Inflammatory macrophage treated with lipopolysaccharide for 4 hours (primary cell): ENCODE data around the gene RRN3.
A peak's percentile ranks its signal among the peaks of the same experiment; 100 is the strongest.
"Not testable (repeated sequence)": the region's sequence is repeated elsewhere in the genome, so short reads cannot be mapped to it uniquely, and the experiment has no call there.

Experiments
- DNase-seq: peaks from one replicate; pipeline ENCODE4 v3.0.0-alpha.2; 2020

Gene RRN3

DNA sequence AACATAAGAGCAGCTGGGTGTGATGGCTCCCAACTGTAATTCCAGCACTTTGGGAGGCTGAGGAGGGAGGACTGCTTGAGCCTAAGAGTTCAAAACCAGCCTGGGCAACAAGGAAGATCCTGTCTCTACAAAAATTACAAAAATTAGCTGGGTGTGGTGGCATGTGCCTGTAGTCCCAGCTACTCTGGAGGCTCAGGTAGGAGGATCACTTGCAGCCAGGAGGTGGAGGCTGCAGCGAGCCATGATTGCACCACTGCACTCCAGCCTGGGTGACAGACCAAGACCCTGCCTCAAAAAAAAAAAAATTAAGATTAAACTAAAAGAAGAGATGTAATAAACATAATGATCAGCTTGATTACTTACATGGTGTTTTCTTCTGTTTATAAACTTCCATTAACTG lies 43.6 kb downstream of the RRN3 start:
- DNase-seq, result not testable (repeated sequence)

DNA sequence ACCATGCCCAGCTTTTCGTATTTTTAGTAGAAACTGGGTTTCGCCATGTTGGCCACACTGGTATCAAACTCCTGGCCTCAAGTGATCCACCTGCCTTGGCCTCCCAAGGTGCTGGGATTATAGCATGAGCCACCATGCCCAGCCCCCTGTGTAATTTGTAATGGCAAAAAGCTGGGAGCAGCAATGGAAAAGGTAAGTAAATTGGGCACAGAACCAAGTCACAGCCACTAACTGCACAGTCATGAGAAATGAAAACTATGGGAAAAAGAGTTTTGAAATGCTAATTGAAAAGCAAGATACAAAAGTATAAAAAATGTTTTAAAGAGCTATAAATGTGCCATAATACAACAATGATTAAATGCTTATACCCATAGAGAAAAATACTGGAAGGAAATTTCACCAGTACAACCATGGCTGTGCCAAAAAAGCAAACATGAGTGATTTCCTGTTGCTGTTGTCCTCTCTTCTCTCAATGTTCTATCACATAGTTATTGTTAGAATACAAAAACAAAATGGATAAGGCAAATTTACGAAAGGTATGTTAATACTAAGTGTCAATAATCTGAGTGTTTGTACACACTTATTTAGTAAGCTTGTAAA lies 44.4 kb downstream of the RRN3 start:
- DNase-seq, result no peak

DNA sequence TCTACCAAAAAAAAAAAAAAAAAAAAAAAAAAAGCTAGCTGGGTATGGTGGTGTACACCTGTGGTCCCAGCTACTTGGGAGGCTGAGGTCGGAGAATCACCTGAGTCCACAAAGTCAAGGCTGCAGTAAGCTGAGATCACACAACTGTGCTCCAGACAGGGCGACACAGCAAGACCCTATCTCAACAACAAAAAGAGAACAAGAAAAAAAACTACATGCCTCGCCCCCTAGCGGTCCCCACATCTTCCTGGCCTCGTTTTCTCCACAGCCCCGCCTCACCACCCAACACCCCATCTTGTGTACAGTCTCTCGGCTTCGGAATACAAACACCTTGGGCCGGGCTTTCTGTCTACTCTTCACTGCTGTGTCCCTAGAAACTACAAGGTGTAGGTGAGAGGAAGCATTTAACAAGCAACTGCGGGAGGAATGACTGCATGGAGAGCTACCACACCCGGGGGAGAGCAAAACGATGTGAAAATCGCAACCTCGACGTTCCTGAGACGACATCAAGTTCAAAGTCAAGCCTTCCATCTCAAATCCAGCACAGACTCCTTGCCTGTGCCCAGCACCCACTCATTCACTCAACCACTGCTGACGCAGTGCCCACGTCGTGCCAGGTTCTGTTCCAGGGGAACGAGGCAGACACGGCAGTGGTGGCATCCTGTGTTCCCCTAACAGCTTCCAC lies 47.2 kb downstream of the RRN3 start:
- DNase-seq, result no peak

DNA sequence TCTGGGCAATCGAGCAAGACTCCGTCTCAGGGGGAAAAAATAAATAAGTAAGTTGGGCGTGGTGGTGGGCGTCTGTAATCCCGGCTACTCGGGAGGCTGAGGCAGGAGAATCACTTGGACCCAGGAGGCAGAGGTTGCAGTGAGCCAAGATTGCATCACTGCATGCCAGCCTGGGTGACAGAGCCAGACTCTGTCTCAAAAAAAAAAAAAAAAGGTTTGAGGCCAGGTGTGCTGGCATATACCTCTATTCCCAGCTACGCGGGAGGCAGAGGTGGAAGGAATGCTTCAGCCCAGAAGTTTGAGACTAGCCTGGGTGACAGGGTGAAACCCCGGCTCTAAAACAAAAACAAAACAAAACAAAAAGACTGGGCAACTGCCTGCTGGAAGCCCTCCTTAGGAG lies 48.8 kb downstream of the RRN3 start:
- DNase-seq, result not testable (repeated sequence)

DNA sequence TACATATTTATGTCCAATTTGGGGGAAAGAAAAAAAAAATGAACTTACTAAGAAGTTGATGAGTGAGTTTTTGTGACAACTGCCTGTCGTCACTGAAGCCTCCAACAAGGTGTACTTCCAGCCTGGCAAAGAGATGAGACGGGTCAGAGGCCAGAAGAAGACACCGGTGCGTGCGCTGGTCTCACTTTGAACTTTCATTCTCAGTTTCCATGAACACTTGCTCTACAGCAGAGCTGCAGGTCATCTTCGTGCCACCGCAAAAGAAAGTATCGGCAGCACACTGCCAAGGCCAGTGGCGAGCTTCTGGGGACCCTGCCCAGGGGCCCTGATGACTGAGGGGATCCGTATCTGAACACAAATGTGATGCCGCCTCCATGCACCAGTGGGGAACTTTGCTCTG lies 49.8 kb downstream of the RRN3 start:
- DNase-seq, result no peak

DNA sequence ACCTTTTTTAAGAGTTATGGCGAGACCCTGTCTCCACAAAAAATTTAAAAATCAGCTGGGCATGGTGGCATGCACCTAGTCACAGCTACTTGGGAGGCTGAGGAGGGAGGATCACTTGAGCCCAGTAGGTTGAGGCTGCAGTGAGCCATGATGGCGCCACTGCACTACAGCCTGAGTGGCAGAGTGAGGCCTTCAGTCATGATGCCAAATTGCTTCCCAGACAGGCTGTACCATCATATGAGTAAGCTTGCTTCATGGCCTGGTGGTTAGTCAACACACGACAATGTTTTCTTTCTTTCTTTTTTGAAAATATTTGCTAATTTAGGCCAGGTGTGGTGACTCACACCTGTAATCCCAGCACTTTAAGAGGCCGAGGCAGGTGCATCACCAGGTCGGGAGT lies 50.7 kb downstream of the RRN3 start:
- no peak for DNase-seq

DNA sequence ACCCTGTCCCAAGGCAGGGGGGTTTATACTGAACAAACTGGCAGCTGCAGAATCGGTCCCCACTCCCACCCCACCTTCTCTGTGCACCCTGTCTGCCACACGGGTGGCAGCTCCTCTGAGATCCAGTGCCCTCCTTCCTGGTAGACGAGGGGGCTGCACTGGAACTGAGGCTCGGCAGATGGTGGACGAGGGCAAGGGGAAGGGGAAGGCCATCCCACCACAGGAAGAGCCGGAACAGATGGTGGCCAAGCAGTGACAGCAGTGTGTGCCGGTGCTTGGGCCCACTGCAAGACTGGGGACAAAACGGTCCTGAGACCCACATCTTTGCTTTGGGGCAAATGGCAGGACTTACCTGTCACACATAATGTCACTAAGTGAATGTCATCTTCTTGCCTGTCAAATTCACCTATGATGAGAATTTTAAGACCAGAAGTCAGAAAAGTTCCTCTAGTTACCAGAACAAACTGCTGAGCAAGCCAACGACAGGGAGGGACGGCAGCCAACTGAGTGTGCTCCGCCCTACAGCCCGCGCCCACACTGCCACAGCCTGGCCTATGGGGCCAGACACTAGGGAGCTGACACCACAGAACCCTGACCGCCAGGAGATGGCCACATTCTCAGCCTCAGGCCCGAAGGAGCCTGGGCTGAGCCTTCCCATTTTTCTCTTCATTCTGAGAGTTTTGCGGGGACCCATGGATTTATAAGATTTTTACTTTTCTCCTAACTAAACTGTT lies 52.6 kb downstream of the RRN3 start:
- peak; percentile 85 for DNase-seq

DNA sequence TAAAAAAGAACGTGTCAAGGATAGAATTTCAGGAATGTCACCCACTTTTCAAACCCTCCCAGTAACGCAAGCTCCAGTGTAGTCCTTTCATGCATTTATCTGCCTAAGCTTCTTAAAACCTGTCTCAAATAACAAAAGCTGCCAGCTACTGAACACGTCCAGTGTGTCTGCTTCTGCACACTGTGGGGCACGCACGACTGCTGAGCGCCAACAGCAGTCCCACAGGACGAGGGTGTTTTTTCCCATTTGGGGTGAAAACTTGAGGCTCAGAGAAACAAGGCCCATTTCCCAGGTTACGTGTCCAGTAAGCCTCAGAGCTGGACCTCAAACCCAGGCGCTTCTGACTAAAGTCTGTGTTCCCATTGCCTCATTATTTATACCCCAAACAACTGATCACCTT lies 55.4 kb downstream of the RRN3 start:
- no peak for DNase-seq

DNA sequence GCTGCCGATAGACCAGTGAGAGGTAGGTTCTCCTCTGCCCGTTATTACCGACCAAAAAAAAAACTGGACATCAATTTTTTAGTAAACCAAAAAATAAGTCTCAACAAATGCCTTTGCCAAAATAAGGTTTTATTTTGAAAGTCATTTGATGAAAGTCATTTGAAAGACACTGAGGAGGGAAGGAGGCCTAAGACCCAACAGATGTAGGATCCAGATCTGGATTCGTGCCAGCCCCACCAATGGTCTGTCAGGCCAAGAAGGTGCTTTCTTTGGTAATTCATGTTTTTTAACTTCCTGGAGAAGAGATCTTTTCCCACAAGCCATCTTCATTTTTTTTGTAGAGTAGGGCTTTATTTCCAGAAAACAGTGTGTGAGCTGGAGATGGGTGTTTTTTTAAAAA lies 56.3 kb downstream of the RRN3 start:
- no peak for DNase-seq

DNA sequence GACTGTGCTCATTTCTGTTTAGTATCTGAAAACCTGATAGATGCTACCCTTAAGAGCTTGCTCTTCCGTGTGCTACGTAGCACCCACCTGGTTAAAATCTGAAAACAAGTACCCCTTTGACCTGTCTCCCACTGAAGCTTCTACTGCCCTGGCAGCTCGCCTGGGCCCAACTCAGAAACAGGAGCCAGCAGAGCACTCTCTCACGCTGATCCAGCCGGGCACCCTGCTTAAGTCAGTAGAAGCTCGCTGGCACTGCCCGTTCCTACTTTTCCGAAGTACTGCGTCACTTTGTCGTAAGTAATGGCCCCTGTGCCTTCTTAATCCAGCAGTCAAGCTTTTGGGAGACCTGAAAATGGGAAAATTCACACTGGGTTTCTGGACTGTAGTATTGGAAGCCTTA lies 57.1 kb downstream of the RRN3 start:
- no peak for DNase-seq

DNA sequence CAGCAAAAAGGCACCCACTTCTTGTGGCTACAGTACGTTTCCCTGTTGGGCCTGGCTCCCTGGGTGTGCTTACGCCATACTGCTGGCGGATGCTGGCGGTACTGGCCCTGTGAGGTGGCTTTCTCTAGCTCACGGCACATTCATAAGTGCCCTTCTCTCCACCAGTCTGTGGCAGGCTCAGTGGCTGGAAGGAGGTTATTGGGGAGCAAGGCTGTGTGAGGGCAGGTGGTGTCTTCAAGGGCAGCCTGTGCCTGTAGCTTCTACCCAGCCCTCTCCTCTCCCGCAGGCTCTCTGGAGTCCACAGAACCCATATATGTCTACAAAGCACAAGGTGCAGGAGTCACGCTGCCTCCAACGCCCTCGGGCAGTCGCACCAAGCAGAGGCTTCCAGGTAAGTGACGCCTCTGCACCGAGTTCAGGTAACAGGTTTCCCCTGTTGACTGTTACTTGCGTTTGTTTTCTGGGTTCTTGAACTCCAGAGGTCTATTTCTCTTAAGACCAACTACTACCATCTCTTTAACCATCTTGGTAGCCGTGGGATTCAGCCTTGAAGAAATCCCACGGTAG lies 58.8 kb downstream of the RRN3 start:
- no peak for DNase-seq

DNA sequence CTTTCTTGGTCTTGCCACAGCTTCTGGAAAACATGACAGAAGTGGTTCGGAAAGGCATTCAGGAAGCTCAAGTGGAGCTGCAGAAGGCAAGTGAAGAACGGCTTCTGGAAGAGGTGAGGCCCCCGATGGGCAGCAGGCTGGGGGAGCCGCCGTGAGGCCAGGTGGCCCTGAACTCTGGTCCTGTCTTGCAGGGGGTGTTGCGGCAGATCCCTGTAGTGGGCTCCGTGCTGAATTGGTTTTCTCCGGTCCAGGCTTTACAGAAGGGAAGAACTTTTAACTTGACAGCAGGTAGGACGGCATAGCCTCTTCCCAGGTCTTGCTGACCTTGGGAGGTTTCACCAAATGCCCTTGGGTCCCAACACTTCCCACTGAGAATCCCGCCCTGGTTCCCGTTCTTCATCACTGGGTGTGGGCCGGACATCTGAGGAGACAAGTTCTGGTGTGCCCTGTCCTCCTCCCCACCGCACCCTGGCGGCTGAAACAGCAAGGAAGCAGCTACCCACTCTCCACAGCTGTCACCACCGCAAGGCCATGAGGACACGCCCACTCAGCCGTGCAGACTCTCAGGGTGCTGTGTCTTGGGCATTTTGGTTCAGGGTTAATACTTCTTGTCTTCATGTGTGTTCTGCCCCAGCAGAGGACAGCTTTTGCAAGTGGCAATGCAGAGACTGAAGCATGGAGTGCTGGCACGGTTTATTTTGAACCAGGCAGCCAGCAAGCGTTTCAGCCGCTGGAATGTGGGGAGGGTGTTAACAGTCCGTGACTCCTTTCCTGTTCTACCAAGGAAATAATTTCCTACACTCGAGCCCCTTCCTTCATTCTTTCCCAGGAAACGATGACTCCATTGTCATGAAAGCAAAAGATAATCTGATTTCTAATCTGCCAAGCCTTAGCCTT lies 59.6 kb downstream of the RRN3 start:
- DNase-seq, result peak; percentile 22

DNA sequence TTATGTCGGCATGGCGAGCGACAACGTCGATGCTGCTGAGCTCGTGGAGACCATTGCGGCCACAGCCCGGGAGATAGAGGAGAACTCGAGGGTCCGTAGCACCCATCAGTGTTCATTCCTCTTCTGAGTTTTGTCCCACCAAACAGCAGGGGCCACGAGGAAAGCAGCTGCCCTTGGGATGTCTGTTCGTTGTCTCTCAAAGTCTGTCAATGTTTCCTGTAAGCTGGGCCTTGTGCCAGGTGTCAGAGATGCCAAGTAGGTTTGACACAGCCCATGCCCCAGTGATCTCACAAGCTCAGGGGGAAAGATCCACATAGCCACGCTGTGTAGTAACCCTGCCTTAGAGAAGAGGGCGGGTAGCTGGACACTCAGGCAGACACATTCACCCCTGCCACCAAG lies 60.8 kb downstream of the RRN3 start:
- DNase-seq, result no peak

DNA sequence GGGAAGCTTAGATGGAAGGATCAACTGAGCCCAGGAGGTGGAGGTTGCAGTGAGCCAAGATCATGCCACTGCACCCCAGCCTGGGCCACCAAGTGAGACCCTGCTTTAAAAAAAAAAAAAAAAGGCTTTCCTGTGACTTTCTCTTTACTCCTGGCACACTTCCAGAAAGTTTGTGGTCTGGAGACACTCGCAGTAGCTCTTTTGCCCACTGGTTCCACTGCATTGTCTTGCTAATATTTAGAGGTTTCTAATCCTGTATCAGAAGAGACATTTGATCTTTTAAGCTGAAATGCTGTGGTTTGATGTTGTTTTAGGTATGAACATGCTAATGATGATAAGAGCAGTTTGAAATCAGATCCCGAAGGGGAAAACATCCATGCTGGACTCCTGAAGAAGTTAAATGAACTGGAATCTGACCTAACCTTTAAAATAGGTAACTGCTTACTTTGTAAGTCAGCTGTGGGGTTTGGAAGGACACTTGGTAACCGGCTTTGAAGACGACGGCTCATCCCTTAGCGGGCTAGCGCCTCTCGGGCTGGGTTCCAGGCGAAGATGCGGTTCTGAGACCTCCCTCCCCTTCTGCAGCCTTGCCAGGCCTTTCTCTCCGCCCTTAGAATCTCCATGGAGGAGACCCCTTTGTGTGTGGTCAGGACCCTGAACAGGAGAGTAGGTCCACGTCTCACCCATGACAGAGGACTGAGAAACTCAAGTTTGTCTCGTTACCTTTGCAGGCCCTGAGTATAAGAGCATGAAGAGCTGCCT lies 61.3 kb downstream of the RRN3 start:
- no peak for DNase-seq

DNA sequence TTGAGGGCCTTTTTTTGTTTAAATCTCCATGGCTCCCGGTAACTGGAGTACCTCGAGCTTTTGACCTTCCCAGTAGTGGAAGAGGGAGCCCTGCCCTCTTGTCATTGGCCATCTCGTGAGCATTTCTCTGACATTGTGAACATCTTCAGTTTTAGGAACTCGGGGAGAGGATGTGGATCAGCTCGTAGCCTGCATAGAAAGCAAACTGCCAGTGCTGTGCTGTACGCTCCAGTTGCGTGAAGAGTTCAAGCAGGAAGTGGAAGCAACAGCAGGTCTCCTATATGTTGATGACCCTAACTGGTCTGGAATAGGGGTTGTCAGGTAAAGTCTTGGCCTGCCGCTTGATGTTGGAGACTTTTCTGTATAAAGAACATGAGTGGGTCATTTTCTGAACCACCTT lies 62.5 kb downstream of the RRN3 start:
- DNase-seq, result no peak

DNA sequence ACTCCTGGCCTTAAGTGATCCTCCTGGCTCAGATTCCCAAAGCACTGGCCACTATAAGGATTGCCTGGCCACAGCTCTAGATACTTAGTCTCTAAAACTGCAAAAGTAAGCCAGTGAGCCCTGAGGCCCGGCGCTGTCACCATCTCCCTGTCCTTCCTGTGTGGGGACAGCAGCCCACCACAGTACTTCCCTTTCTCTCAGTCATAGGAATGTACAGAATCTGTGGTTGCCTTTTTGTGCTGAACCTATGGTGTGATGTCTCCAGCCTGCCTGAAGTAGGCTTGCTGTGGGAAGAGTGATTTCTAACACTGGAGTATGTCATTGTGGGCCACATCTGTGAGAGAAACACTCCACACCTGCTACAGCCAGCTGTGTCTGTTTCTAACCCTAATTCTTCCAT lies 62.9 kb downstream of the RRN3 start:
- DNase-seq, result peak; percentile 66

DNA sequence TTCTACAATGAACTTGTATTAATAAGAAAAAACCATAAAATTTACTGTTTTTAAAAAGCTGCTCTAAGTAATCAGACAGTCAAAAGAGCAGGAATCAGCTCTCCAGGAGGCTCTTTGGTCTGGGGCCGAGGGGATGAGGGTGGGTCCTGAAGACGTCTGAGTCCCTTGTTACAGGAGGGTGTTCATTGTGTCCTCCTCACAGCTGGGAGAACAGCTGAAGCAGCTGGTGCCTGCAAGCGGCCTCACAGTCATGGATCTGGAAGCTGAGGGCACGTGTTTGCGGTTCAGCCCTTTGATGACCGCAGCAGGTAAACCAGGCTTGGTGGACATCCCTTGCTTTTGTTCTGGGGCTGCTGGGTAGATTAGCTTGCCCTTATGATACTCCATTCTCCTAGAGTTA lies 64.3 kb downstream of the RRN3 start:
- DNase-seq, result not testable (repeated sequence)

DNA sequence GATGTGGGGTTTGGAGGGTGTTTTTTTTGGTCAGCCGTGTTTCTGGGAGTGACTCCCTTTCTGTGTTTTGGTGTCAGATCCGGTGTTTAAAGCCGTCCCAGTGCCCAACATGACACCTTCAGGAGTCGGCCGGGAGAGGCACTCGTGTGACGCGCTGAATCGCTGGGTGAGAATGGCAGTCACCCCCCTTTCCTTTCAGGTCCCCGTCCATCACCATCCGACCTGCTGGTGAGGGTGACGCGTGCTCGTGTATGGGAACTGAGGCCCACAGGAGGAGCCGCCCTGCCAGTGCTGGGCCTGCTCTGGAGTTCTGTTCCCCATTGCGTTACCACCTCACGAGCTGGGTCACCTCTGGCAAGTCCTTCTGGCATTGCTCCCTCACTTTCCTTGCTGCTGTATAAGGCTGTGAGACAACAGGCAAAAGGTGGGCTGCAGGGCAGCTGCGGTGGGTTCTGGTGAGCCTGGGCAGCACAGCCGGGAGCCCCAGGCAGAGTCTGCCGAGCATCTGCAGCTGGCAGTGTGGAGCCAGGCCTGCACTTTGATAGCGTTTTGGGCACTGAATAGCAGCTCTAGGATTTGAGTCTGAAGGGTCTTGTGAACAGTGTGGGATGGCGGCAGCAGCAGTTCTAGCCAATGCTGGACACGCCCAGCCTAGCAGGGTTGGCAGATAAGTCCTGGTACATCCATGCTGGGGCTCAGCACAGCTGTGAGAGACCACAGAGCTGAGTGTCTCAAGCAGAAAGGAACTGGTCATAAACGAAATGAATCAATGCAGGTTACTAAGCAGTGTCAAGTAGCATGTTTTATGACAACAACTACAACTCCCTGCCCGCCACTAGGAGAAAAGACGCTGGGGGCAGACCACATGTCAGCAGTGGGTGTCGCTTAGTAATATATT lies 65.0 kb downstream of the RRN3 start:
- DNase-seq, result not testable (repeated sequence)

DNA sequence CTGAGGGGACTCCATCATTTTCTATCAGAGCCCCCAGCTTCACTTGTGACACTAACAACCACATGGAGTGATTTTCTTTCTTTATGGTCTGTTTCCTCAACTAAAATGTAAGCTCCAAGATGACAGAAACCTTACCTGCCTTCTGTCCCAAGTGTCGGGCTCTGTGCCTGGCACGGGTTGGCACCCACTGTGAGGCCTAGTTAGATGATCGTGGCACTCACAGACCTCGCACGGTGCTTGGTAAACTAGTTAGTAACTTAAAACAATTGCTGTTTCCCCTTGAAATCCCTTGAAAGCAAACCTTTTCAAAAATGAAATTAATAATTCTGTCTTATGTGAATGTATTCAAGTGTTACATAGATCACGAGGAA lies 65.7 kb downstream of the RRN3 start:
- not testable (repeated sequence) for DNase-seq

DNA sequence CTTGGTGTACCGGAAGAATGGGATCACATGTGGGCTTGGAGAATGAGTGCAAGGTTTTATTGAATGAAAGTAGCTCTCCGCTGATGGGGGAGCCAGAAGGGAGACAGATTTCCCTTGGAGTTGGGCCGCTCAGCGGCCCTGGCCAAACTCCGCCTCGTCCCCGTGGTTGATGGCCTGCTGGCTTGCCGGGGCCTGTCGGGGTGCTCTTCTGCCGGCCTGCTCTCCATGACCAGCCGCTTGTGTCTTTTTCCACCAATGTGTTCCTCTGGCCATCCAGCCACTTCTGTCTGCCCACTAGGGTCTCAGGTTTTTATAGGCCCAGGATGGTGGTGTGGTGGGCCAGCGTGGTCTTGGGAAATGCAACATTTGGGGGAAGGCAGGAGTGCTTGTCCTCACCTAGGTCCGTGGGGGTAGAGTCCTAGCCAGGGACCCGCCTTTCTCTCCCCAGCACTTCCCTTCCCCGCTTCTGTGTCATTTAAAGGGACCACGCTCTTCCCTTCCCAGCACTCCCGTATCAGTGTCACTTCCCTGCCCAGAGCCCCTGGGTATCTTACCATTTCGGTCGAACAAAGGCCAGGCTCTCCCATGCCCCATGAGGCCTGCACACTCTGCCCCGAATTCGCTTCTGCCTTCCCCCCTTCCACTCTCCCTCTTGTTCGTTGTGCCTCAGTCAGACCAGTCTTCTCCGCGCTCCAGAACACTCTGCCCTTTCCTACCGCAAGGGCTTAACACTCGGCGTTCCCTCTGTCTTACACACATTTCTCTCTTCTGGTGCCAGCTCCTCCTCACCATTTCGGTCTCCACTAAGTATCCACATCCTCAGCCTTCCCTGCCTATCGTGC lies 66.3 kb downstream of the RRN3 start:
- not testable (repeated sequence) for DNase-seq
